ENCODE data around the gene MST1. TPM values are rescaled to one million over a fixed set of nuclear protein-coding genes. Genes with fewer than 3 reads are reported as not detected.

Gene MST1
- total and polyA plus RNA-seq, 5 experiments from 2014 or later: 0.29 to 13.7 (median 1.1) TPM

DNA sequence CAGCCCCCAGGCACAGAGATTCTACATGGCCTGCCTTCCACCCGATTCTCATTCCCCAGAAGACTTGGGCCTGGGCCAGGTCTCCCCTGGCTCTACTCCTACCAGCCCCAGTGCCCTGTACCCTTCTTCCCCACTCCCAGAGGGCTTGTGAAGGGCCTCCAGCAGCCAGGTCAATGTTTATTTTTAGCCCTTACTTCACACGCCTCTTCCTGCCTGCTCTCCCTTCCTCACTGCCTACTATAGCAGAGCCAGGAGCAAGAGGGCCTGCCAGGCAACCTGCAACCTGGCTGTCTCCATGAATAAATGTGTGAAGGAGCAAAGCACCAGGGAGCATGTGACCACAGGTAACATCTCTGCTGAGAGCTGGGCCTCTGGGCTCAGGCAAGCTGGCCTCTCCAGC, 41.5 kb downstream of the MST1 start:
- POLR2A ChIA-PET: no interaction called here
- DNase-seq (no peak), ATAC-seq (no peak)
- H3K9me3 Mint-ChIP-seq: no peaks in the 10 kb centered on the region
- H3K27me3 Mint-ChIP-seq: no peaks in the 10 kb centered on the region
- H3K4me3 Mint-ChIP-seq: no peak overlapping the region
- no peaks in the 10 kb centered on the region for H3K36me3 Mint-ChIP-seq
- no peaks in the 10 kb centered on the region for H3K4me1 Mint-ChIP-seq
- no peak overlapping the region for H3K27ac Mint-ChIP-seq

- ATAC-seq (no peak), DNase-seq (no peak)
- H3K27ac Mint-ChIP-seq: no peak overlapping the region
- no peaks in the 10 kb centered on the region for H3K27me3 Mint-ChIP-seq
- no peaks in the 10 kb centered on the region for H3K9me3 Mint-ChIP-seq
- no peaks in the 10 kb centered on the region for H3K4me1 Mint-ChIP-seq
- no peak overlapping the region for H3K4me3 Mint-ChIP-seq
- H3K36me3 Mint-ChIP-seq: no peaks in the 10 kb centered on the region
- POLR2A ChIA-PET: no interaction called here
Observed at GRCh38 chr3:49646236-49646635, 43.0 kb downstream of the MST1 start.

- Mint-ChIP-seq H3K4me3 (no peak overlapping the region), H3K36me3 (no peaks in the 10 kb centered on the region), H3K4me1 (no peaks in the 10 kb centered on the region), H3K27ac (no peak overlapping the region), H3K9me3 (no peaks in the 10 kb centered on the region), H3K27me3 (no peaks in the 10 kb centered on the region)
- ATAC-seq: no peak
- no peak for DNase-seq
- POLR2A ChIA-PET: no interaction called here
Observed at GRCh38 chr3:49644684-49645083, 44.6 kb downstream of the MST1 start.

GRCh38 chr3:49642708-49643145, 46.5 kb downstream of the MST1 start:
- H3K9me3 Mint-ChIP-seq: no peaks in the 10 kb centered on the region
- POLR2A ChIA-PET: no interaction called here
- H3K4me1 Mint-ChIP-seq: no peaks in the 10 kb centered on the region
- ATAC-seq: no peak
- no peak overlapping the region for H3K27ac Mint-ChIP-seq
- no peak for DNase-seq
- H3K4me3 Mint-ChIP-seq: no peak overlapping the region
- no peaks in the 10 kb centered on the region for H3K27me3 Mint-ChIP-seq
- H3K36me3 Mint-ChIP-seq: no peaks in the 10 kb centered on the region

GRCh38 chr3:49641921-49642707, 47.2 kb downstream of the MST1 start:
- no peak for ATAC-seq
- H3K27ac Mint-ChIP-seq: no peak overlapping the region

GRCh38 chr3:49641292-49641691, 48.0 kb downstream of the MST1 start:
- ATAC-seq (no peak), DNase-seq (no peak)
- no peak overlapping the region for H3K27ac Mint-ChIP-seq
- H3K4me1 Mint-ChIP-seq: no peaks in the 10 kb centered on the region
- no peaks in the 10 kb centered on the region for H3K9me3 Mint-ChIP-seq
- H3K4me3 Mint-ChIP-seq: no peak overlapping the region
- no peaks in the 10 kb centered on the region for H3K36me3 Mint-ChIP-seq
- no peaks in the 10 kb centered on the region for H3K27me3 Mint-ChIP-seq
- POLR2A ChIA-PET: interaction anchor here (0.6 kb wide), 1 partner anchor 142 kb away, joined by 4 read pairs; no protein-coding TSS in a partner anchor

More at GRCh38 chr3:49641921-49642707, 47.2 kb downstream of the MST1 start:
- H3K4me1 Mint-ChIP-seq: no peaks in the 10 kb centered on the region
- no peaks in the 10 kb centered on the region for H3K27me3 Mint-ChIP-seq
- no peaks in the 10 kb centered on the region for H3K9me3 Mint-ChIP-seq
- no peaks in the 10 kb centered on the region for H3K36me3 Mint-ChIP-seq
- no peak overlapping the region for H3K4me3 Mint-ChIP-seq
- POLR2A ChIA-PET: no interaction called here
- no peak for DNase-seq

GRCh38 chr3:49639551-49639950, 49.7 kb downstream of the MST1 start:
- H3K9me3 Mint-ChIP-seq: no peaks in the 10 kb centered on the region
- no peak overlapping the region for H3K4me3 Mint-ChIP-seq
- no peaks in the 10 kb centered on the region for H3K36me3 Mint-ChIP-seq
- no peaks in the 10 kb centered on the region for H3K27me3 Mint-ChIP-seq
- no peaks in the 10 kb centered on the region for H3K4me1 Mint-ChIP-seq
- no peak for DNase-seq
- peak overlapping the region in 1 of 10 donors; percentile 79 for H3K27ac Mint-ChIP-seq
- ATAC-seq: no peak
- POLR2A ChIA-PET: no interaction called here

- DNase-seq (no peak), ATAC-seq (no peak)
- Mint-ChIP-seq H3K9me3 (no peaks in the 10 kb centered on the region), H3K4me3 (no peak overlapping the region), H3K27me3 (no peaks in the 10 kb centered on the region), H3K36me3 (no peaks in the 10 kb centered on the region), H3K4me1 (no peaks in the 10 kb centered on the region), H3K27ac (no peak overlapping the region)
- POLR2A ChIA-PET: no interaction called here
Observed at GRCh38 chr3:49638445-49638844, 50.8 kb downstream of the MST1 start.

DNA sequence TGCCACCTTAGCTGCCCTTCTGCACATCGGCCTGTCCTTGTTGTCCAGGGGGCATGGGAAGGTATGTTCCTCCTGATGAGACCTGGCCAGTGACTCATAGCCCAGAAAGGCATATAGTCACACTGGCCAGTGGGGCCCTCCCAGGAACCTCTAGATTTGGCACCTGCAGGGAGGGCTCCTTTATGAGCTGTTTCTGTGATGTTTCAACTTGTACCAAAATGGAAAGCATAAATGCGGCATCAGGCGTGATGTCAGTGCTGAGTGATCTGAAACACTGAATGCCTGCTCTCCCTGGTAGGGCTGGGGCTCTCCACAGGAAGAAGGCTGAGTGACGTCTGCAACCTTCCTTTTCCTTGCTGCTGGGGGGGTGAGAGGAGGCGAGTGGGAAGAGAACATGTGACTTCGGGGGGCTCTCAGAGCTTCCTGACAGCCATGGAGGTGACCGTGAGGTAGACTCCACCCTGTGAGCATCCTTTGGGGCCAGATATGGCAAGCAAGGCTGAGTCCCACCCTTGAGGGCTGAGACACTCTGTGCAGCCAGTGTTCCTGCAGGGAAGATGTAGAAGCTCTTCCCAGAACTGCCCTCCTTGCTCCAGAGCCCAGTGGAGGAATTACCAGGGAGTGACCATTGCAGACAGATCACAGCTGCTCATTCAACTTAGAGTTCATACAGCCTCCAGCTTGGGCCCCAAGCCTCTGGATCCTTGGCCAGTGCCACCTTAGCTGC, 52.2 kb downstream of the MST1 start:
- Mint-ChIP-seq H3K4me3 (no peak overlapping the region), H3K27me3 (no peaks in the 10 kb centered on the region), H3K9me3 (no peaks in the 10 kb centered on the region), H3K27ac (no peak overlapping the region), H3K4me1 (no peaks in the 10 kb centered on the region), H3K36me3 (no peaks in the 10 kb centered on the region)
- POLR2A ChIA-PET: no interaction called here
- DNase-seq: no peak
- no peak for ATAC-seq

DNA sequence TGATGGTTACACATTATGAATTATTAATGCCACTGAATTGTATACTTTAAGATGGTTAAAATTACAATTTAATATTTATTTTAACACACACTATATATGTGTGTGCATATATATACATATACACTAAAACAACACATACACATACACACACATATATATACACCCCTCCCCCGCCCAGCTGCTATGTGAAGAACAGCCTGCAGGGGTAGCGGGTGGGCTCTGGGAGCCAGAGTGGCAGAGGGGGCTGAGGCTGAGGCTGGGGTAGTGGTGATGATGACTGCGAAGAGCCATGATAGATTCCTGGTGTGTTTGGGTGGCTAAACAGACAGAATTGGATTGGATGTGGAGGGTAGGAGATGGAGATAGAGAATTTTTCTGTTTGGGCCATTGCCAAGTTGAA, 54.5 kb downstream of the MST1 start:
- Mint-ChIP-seq H3K27me3 (peaks cover 0 to 10% (median 5%) of the 10 kb centered on the region in 5 donors), H3K4me3 (no peak overlapping the region), H3K27ac (peak overlapping the region in 1 of 10 donors; percentile 62), H3K36me3 (peaks cover 0 to 2% (median 0%) of the 10 kb centered on the region in 3 donors), H3K4me1 (peaks cover 0 to 1% (median 0%) of the 10 kb centered on the region in 4 donors), H3K9me3 (peaks cover 0 to 4% (median 0%) of the 10 kb centered on the region in 9 donors)
- POLR2A ChIA-PET: no interaction called here
- ATAC-seq (no peak), DNase-seq (no peak)

Other genes with a start within 250 kb of the MST1 start
- 10 to 100 TPM; 16.8 to 20.3 TPM for gene DAG1, start 219.2 kb downstream of the MST1 start, total RNA-seq
- gene DAG1, start 219.2 kb downstream of the MST1 start, polyA plus RNA-seq: 1 to 10 TPM; 4.6 to 6.4 (median 4.7) TPM
- under 1 TPM; 0.22 to 0.23 TPM for gene BSN, start 135.0 kb downstream of the MST1 start, total RNA-seq
- gene BSN, start 135.0 kb downstream of the MST1 start, polyA plus RNA-seq: under 1 TPM in 1 of 3 donors, not detected in 2; 0.19 TPM
- 100 to 1,000 TPM; 137 to 139 TPM for gene APEH, start 15.1 kb downstream of the MST1 start, total RNA-seq
- gene APEH, start 15.1 kb downstream of the MST1 start, polyA plus RNA-seq: 100 to 1,000 TPM; 105 to 131 (median 114) TPM
- 10 to 100 TPM; 66.4 to 70.0 TPM for gene RNF123, start 83 bp upstream of the MST1 start, total RNA-seq
- 10 to 100 TPM in 2 of 3 donors, 1 to 10 TPM in 1; 8.8 to 20.4 (median 10.5) TPM for gene RNF123, start 83 bp upstream of the MST1 start, polyA plus RNA-seq
- gene AMIGO3, start 30.2 kb upstream of the MST1 start, total RNA-seq: 1 to 10 TPM; 1.0 to 1.1 TPM
- 1 to 10 TPM; 1.2 to 1.5 (median 1.2) TPM for gene AMIGO3, start 30.2 kb upstream of the MST1 start, polyA plus RNA-seq
- 10 to 100 TPM; 21.6 to 22.2 TPM for gene GMPPB, start 34.5 kb upstream of the MST1 start, total RNA-seq
- gene GMPPB, start 34.5 kb upstream of the MST1 start, polyA plus RNA-seq: 10 to 100 TPM in 2 of 3 donors, 1 to 10 TPM in 1; 7.5 to 14.8 (median 12.3) TPM
- gene IP6K1, start 97.1 kb upstream of the MST1 start, total RNA-seq: 10 to 100 TPM; 49.9 to 53.4 TPM
- gene IP6K1, start 97.1 kb upstream of the MST1 start, polyA plus RNA-seq: 10 to 100 TPM; 11.7 to 26.0 (median 17.4) TPM
- gene CDHR4, start 110.4 kb upstream of the MST1 start, total RNA-seq: not detected
- not detected for gene CDHR4, start 110.4 kb upstream of the MST1 start, polyA plus RNA-seq
- gene INKA1, start 113.8 kb upstream of the MST1 start, total RNA-seq: 1 to 10 TPM; 1.8 to 4.4 TPM
- 1 to 10 TPM in 1 of 3 donors, under 1 TPM in 2; 0.33 to 3.5 (median 0.44) TPM for gene INKA1, start 113.8 kb upstream of the MST1 start, polyA plus RNA-seq
- 100 to 1,000 TPM; 326 to 331 TPM for gene UBA7, start 124.5 kb upstream of the MST1 start, total RNA-seq
- 10 to 100 TPM; 30.9 to 43.8 (median 33.5) TPM for gene UBA7, start 124.5 kb upstream of the MST1 start, polyA plus RNA-seq
- gene TRAIP, start 167.1 kb upstream of the MST1 start, total RNA-seq: 1 to 10 TPM; 4.3 to 5.8 TPM
- gene TRAIP, start 167.1 kb upstream of the MST1 start, polyA plus RNA-seq: 1 to 10 TPM; 1.3 to 2.0 (median 1.7) TPM
- gene CAMKV, start 180.4 kb upstream of the MST1 start, total RNA-seq: not detected
- not detected for gene CAMKV, start 180.4 kb upstream of the MST1 start, polyA plus RNA-seq
- 1 to 10 TPM in 1 of 2 experiments, under 1 TPM in 1; 0.75 to 1.0 TPM for gene MST1R, start 214.4 kb upstream of the MST1 start, total RNA-seq
- under 1 TPM in 2 of 3 donors, not detected in 1; 0.19 to 0.58 TPM for gene MST1R, start 214.4 kb upstream of the MST1 start, polyA plus RNA-seq
- 10 to 100 TPM in 1 of 2 experiments, 1 to 10 TPM in 1; 9.0 to 10.1 TPM for gene MON1A, start 240.3 kb upstream of the MST1 start, total RNA-seq
- gene MON1A, start 240.3 kb upstream of the MST1 start, polyA plus RNA-seq: 10 to 100 TPM; 12.2 to 21.0 (median 13.7) TPM

Data from naive thymus-derived CD8-positive, alpha-beta T cell (primary cell).